Measurements from ENCODE around the gene IL4R. TPM values are rescaled to one million over a fixed set of nuclear protein-coding genes. Genes with fewer than 3 reads are reported as not detected.

The IL4R gene
- total and polyA plus RNA-seq, 2 of the 8 experiments (the other 6 are each of a cell fraction or from before 2014, with no cell fraction given): 29.1 to 29.4 TPM

DNA sequence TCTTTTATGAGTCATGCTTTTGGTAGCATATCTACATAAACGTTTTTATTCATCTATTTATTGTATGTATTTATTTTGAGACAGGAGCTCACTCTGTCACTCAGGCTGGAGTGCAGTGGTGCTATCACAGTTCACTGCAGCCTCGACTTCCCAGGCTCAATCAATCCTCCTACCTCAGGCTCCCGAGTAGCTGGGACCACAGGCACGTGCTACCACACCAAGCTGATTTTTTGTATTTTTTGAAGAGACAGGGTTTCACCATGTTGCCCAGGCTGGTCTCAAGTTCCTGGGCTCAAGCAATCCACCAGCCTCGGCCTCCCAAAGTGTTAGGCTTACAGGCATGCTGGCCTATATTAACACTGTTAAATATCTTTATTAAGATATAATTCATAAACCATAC is 20.4 kb upstream of the IL4R start:
- DNase-seq (ENCODE audit: low read depth in 1 of 2, low spot score in 2 of 2) (no peak), FAIRE-seq (no peak)
- Histone ChIP-seq H3K9ac (replicated peaks in 1 of 4; ENCODE audit: extremely low read depth in 1 of 4, low read depth in 3 of 4, low read length in 3 of 4) (no peak overlapping the region), H3K79me2 (ENCODE audit: control insufficient read depth in 1 of 2, insufficient read depth in 2 of 2, low read length in 2 of 2) (no peaks in the 10 kb centered on the region), H2BK5ac (ENCODE audit: low read depth, low read length) (no peak overlapping the region), H2BK15ac (ENCODE audit: low read length) (no peak overlapping the region), H4K8ac (ENCODE audit: extremely low read depth, insufficient read depth, low read length) (no peak overlapping the region), H3K23me2 (ENCODE audit: low read depth, low read length) (no peaks in the 10 kb centered on the region), H2BK20ac (ENCODE audit: low read length) (no peak overlapping the region), H4K20me1 (replicated peaks in 1 of 2; ENCODE audit: control insufficient read depth in 1 of 2, insufficient read depth in 2 of 2, low read length in 2 of 2) (no peaks in the 10 kb centered on the region), H3K23ac (ENCODE audit: insufficient read length) (no peak overlapping the region), H3K14ac (ENCODE audit: insufficient read length) (no peak overlapping the region), H3K4ac (replicated peaks; ENCODE audit: insufficient read length, low read depth, low read length) (no peak overlapping the region), H3K27ac (ENCODE audit: low read depth, low read length) (no peak overlapping the region), H4K5ac (ENCODE audit: insufficient read length, low read depth, low read length) (no peak overlapping the region), H3K79me1 (ENCODE audit: low read depth, low read length) (no peaks in the 10 kb centered on the region), H2AFZ (ENCODE audit: low read length) (no peak overlapping the region), H3K36me3 (ENCODE audit: control insufficient read depth in 2 of 4, insufficient read depth in 4 of 4, low read length in 3 of 4) (no peaks in the 10 kb centered on the region), H3K4me1 (replicated peaks in 1 of 4; ENCODE audit: control insufficient read depth in 3 of 4, insufficient read depth in 4 of 4, low read length in 3 of 4) (no peaks in the 10 kb centered on the region), H3K18ac (ENCODE audit: extremely low read depth, low read length) (no peak overlapping the region), H3K56ac (replicated peaks; ENCODE audit: insufficient read length, low read depth, low read length) (no peak overlapping the region), H3K4me3 (ENCODE audit: extremely low read depth in 1 of 4, insufficient read depth in 2 of 4, low read depth in 3 of 4, low read length in 4 of 4) (no peak overlapping the region), H4K91ac (replicated peaks; ENCODE audit: insufficient read length, low read length) (no peak overlapping the region), H3K4me2 (ENCODE audit: insufficient read depth in 1 of 2, low read depth in 2 of 2, low read length in 2 of 2) (no peak overlapping the region), H3K9me3 (ENCODE audit: insufficient read depth in 2 of 2, low read depth in 1 of 2, low read length in 1 of 2) (no peaks in the 10 kb centered on the region), H2AK5ac (ENCODE audit: low read depth, low read length) (no peak overlapping the region), H3K27me3 (replicated peaks in 1 of 4; ENCODE audit: control insufficient read depth in 3 of 4, extremely low read depth in 1 of 4, insufficient read depth in 3 of 4, low read length in 3 of 4) (no peaks in the 10 kb centered on the region), H2BK120ac (replicated peaks; ENCODE audit: low read depth, low read length) (no peak overlapping the region), H2BK12ac (ENCODE audit: low read depth, low read length) (no peak overlapping the region)
- CTCF ChIA-PET (ENCODE audit: partially characterized antibody): interaction anchor here (1.0 kb wide), 1 partner anchor 9 kb away, joined by 5 read pairs; no protein-coding TSS in a partner anchor
- WGBS, 2 experiments (ENCODE audit: extremely low coverage in 1 of 2, insufficient coverage in 1 of 2, insufficient read length in 1 of 2, insufficient replicate concordance in 2 of 2, low coverage in 1 of 2, low lambda C conversion rate in 2 of 2, missing lambda C conversion rate in 1 of 2): 78% methylated on average over 5 of the region's 5 CpGs; no CpG with 5 or more reads in 1 of the 2 experiments
- POLR2A ChIA-PET (ENCODE audit: partially characterized antibody): interaction anchor here (1.0 kb wide), 1 partner anchor 90 kb away, joined by 3 read pairs; the partner anchor contains the start of gene KDM8
- TF ChIP-seq TEAD4 (IDR thresholded peaks at IDR 0.05; ENCODE audit: low read depth, low read length) (no peak), MAFK (IDR thresholded peaks at IDR 0.05; ENCODE audit: low read depth, low read length) (no peak), TCF12 (IDR thresholded peaks at IDR 0.05; ENCODE audit: low read depth, low read length) (no peak), POLR2AphosphoS5 (IDR thresholded peaks at IDR 0.05; ENCODE audit: low read depth, low read length) (no peak), CEBPB (IDR thresholded peaks at IDR 0.05; ENCODE audit: low read depth, low read length) (no peak), TAF1 (IDR thresholded peaks at IDR 0.05; ENCODE audit: low read depth, low read length) (no peak), EP300 (IDR thresholded peaks at IDR 0.05; ENCODE audit: borderline replicate concordance in 1 of 2, low read depth in 2 of 2, low read length in 2 of 2) (no peak), SRF (IDR thresholded peaks at IDR 0.05; ENCODE audit: low read depth, low read length) (no peak), CREB1 (IDR thresholded peaks at IDR 0.05) (no peak), JUND (IDR thresholded peaks at IDR 0.05; ENCODE audit: low read length) (no peak), HDAC2 (IDR thresholded peaks at IDR 0.05; ENCODE audit: borderline replicate concordance in 1 of 2, low read depth in 2 of 2, low read length in 2 of 2) (no peak), TBP (IDR thresholded peaks at IDR 0.05; ENCODE audit: low read depth, low read length) (no peak), NRF1 (IDR thresholded peaks at IDR 0.05; ENCODE audit: low read depth, low read length) (no peak)
- TF ChIP-seq, protein P1, sequence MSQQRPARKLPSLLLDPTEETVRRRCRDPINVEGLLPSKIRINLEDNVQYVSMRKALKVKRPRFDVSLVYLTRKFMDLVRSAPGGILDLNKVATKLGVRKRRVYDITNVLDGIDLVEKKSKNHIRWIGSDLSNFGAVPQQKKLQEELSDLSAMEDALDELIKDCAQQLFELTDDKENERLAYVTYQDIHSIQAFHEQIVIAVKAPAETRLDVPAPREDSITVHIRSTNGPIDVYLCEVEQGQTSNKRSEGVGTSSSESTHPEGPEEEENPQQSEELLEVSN (IDR thresholded peaks at IDR 0.05): no peak

Data from H1 (cell line).